ENCODE measurements around the gene ELFN2. TPM values are rescaled to one million over a fixed set of nuclear protein-coding genes. Genes with fewer than 3 reads are reported as not detected.

ELFN2 gene
- total RNA-seq, 4 donors from 2014 or later = 0.30 to 4.4 (median 3.1) TPM

DNA sequence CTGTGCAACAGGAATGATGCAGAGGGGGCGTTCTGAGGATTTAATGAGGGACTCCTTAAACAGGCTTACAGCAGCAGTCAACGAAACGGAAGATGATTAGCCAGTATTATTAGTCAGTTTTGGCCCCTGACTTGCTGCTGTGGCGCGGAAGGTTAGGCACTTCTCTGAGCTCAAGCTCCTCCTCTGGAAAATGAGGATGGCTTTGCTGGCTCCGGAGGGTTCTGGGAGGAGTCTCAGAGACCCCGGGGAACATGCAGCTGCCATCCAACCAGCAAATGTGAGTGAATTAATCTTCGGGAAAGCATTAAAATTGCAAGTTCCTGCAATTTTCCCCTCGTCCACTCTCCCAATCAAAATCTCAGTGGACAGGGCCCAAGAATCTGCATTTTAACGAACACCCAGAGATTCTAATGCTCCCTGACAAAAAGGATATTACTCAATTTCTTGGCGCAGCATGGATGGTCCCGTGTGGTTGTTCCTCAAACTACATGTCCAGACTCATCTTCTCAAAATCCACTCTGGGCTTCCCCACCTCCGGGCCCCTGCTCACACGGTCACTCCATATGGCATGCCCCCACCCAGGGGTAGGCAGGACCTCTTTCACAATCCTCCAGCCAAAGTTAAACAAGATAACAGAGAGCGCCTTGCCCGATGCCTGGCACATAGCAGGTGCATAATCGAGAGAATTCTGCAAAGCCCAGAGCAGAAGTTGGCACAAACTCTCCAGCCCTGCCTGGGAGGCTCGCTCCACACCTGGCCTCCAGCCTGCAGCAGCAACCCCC lies 6.4 kb downstream of the ELFN2 start:
- peak in 1 of 2 donors; percentile 65 for DNase-seq (ENCODE audit: low spot score in 2 of 2)
- no peaks in the 10 kb centered on the region for H3K9me3 ChIP-seq
- H3K27me3 ChIP-seq = peaks cover 0 to 83% of the 10 kb centered on the region in 2 donors
- TF ChIP-seq, protein P1, sequence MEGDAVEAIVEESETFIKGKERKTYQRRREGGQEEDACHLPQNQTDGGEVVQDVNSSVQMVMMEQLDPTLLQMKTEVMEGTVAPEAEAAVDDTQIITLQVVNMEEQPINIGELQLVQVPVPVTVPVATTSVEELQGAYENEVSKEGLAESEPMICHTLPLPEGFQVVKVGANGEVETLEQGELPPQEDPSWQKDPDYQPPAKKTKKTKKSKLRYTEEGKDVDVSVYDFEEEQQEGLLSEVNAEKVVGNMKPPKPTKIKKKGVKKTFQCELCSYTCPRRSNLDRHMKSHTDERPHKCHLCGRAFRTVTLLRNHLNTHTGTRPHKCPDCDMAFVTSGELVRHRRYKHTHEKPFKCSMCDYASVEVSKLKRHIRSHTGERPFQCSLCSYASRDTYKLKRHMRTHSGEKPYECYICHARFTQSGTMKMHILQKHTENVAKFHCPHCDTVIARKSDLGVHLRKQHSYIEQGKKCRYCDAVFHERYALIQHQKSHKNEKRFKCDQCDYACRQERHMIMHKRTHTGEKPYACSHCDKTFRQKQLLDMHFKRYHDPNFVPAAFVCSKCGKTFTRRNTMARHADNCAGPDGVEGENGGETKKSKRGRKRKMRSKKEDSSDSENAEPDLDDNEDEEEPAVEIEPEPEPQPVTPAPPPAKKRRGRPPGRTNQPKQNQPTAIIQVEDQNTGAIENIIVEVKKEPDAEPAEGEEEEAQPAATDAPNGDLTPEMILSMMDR (IDR thresholded peaks at IDR 0.05) = no peak
- TF ChIP-seq EP300 (IDR thresholded peaks at IDR 0.05) = no peak
- TF ChIP-seq POLR2A (IDR thresholded peaks at IDR 0.05) = no peak
- no peak overlapping the region for H3K27ac ChIP-seq
- H3K36me3 ChIP-seq = no peaks in the 10 kb centered on the region
- peak overlapping the region in 1 of 4 donors; percentile 46 for H3K4me3 ChIP-seq
- 38% methylated on average over 17 to 18 of the region's 18 CpGs for WGBS, 2 donors
- H3K4me1 ChIP-seq = peaks cover 0 to 21% (median 4%) of the 10 kb centered on the region in 4 donors

DNA sequence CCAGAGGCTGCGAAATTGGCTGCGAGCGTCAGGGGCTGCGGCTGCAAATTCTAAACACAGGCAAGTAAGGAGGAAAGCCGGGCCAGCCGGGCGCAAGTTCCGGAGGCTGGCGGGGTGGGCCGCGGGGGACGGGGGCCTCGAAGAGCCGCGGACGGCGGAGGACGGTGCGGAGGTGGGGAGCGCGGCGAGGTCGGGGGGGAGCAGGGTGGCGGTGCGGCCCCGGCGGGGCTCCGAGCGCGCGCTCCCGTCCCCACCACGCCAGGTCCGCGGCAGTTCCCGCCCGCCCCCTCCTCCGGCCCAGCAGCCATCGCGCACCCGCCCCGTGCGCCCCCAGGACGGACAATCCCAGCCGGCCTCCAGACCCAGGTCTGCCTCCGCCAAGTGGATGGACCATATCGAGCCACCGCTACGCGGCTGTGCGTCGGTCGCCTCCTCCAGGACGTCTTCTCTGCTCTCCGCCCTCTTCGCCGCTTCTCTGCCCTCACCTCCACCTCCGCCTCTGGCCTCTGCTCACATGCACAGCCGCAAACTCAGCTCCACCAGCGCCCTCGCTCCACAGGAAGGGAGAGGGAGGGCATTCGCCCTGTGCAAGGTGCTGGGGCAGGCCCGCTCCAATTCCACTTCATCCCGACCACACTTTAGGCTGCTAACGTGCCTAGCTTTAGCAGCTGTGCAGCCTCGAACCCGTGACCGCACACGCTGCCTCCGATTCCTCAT lies 7.2 kb downstream of the ELFN2 start:
- Histone ChIP-seq H3K4me1 (peaks cover 0 to 20% (median 4%) of the 10 kb centered on the region in 4 donors), H3K36me3 (no peaks in the 10 kb centered on the region), H3K27ac (no peak overlapping the region), H3K4me3 (peak overlapping the region in 3 of 4 donors; percentile 25 to 46 (median 29)), H3K9me3 (no peaks in the 10 kb centered on the region), H3K27me3 (peaks cover 0 to 82% of the 10 kb centered on the region in 2 donors)
- TF ChIP-seq EP300 (IDR thresholded peaks at IDR 0.05) (no peak), POLR2A (IDR thresholded peaks at IDR 0.05) (no peak)
- TF ChIP-seq, protein P1 (IDR thresholded peaks at IDR 0.05) = no peak
- DNase-seq (ENCODE audit: low spot score in 2 of 2) = no peak
- WGBS, 2 donors = 1 to 2% methylated on average over 29 to 44 of the region's 70 CpGs

DNA sequence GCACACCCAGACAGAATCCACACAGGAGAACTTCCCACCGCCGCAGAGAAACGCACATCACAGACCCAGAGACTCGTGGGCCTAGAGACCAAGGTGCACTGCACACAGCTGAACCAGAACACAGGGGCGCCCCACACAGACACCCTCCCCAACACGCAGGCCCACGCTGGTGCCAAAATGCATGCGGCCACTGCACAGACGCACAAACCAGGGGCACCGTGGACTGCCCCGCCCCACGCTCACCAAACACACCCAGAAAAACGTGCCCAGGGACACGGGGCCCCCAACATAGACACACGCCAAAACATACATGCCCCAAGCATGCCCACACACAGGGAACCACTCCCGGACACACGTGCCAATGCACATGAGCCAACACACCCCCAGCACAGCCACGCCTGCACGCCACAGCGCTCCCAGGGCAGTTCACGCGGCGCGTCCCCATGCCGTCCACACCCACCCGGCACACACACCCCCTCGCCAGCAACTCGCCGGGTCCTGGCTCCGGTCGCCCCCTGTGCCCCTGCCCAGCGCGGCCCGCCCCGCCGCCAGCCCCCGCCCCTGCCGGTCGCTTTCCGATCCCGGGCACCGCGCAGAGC lies 7.8 kb downstream of the ELFN2 start:
- Histone ChIP-seq H3K27ac (no peak overlapping the region), H3K9me3 (no peaks in the 10 kb centered on the region), H3K4me1 (peaks cover 0 to 20% (median 4%) of the 10 kb centered on the region in 4 donors), H3K4me3 (peak overlapping the region in 3 of 4 donors; percentile 25 to 46 (median 29)), H3K27me3 (peaks cover 0 to 82% of the 10 kb centered on the region in 2 donors), H3K36me3 (no peaks in the 10 kb centered on the region)
- TF ChIP-seq POLR2A (IDR thresholded peaks at IDR 0.05) (no peak), EP300 (IDR thresholded peaks at IDR 0.05) (no peak)
- TF ChIP-seq, protein P1 (IDR thresholded peaks at IDR 0.05) = no peak
- no peak for DNase-seq (ENCODE audit: low spot score in 2 of 2)
- 26 to 43% methylated on average over 20 to 27 of the region's 43 CpGs for WGBS, 2 donors

- no peaks in the 10 kb centered on the region for H3K9me3 ChIP-seq
- DNase-seq (ENCODE audit: low spot score in 2 of 2) = no peak
- no peaks in the 10 kb centered on the region for H3K36me3 ChIP-seq
- TF ChIP-seq, protein P1 (IDR thresholded peaks at IDR 0.05) = no peak
- no peak for TF ChIP-seq POLR2A (IDR thresholded peaks at IDR 0.05)
- peaks cover 0 to 82% of the 10 kb centered on the region in 2 donors for H3K27me3 ChIP-seq
- 57 to 58% methylated on average over 27 to 28 of the region's 28 CpGs for WGBS, 2 donors
- peaks cover 0 to 20% (median 4%) of the 10 kb centered on the region in 4 donors for H3K4me1 ChIP-seq
- no peak overlapping the region for H3K4me3 ChIP-seq
- H3K27ac ChIP-seq = no peak overlapping the region
Observed at GRCh38 chr22:37418627-37419369, 8.5 kb downstream of the ELFN2 start.

Measured in tibial nerve (tissue), 4 donors.